ENCODE measurements around the gene GUCY1B1. TPM values are rescaled to one million over a fixed set of nuclear protein-coding genes. Genes with fewer than 3 reads are reported as not detected.

Gene GUCY1B1
- total RNA-seq, 1 donor from 2014 or later = 12.6 TPM

DNA sequence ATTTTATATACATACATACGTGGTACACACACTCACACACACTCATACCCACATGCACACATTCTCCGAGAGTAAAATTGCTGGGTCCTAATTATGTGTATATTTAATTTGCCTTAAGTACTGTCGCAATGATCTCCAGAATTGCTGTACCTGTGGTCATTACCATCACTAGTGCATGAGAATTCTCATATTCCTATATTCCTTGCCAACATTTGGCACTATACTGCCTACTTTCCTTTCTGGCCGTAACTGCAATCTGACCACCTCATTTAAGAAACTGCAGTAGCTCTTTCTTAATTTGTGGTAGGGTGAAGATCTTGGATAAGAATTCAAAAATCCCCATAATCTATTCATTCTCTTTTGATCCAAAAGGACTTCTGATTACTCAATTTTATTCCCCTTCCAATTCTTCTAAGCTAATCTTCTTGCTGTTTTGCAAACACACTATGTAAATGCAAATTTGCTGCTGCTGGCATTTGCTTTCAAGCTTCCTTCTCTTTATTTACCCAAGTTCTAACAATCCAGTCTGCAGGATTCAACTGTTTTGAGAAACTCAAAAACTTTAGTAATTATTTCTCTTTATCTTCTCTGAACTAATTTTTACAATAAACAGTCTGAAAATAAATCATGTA, 62.2 kb downstream of the GUCY1B1 start:
- intact Hi-C loops (cut with micrococcal nuclease) = no loop called here
- no peak for DNase-seq
- Histone ChIP-seq H3K4me1 (no peaks in the 10 kb centered on the region), H3K27ac (replicated peaks) (no peak overlapping the region), H3K9me3 (replicated peaks) (no peaks in the 10 kb centered on the region), H3K36me3 (no peaks in the 10 kb centered on the region), H3K4me3 (no peak overlapping the region), H3K27me3 (ENCODE audit: low read depth) (peaks cover 11% of the 10 kb centered on the region)
- TF ChIP-seq, protein P1, sequence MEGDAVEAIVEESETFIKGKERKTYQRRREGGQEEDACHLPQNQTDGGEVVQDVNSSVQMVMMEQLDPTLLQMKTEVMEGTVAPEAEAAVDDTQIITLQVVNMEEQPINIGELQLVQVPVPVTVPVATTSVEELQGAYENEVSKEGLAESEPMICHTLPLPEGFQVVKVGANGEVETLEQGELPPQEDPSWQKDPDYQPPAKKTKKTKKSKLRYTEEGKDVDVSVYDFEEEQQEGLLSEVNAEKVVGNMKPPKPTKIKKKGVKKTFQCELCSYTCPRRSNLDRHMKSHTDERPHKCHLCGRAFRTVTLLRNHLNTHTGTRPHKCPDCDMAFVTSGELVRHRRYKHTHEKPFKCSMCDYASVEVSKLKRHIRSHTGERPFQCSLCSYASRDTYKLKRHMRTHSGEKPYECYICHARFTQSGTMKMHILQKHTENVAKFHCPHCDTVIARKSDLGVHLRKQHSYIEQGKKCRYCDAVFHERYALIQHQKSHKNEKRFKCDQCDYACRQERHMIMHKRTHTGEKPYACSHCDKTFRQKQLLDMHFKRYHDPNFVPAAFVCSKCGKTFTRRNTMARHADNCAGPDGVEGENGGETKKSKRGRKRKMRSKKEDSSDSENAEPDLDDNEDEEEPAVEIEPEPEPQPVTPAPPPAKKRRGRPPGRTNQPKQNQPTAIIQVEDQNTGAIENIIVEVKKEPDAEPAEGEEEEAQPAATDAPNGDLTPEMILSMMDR (IDR thresholded peaks at IDR 0.05; ENCODE audit: borderline replicate concordance) = no peak

DNA sequence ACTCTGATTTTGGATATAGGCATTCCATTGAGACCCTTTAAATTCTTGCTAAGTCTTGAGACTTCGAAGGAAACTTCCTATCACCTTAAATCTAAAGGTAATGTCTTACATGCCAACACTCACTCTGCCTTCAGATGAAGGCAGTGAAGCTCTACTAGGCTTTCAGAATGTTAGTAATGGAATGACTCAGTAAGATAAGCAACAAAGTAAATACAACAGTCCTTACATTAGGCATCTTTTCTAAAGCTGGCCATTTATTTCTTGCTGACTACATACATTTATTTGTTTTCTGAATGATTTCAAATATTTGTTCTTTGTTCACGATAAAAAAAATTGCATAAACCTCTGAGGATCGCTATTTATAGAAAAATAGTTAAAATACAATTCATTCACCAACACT, 63.8 kb downstream of the GUCY1B1 start:
- Histone ChIP-seq H3K4me3 (no peak overlapping the region), H3K27ac (replicated peaks) (no peak overlapping the region), H3K36me3 (no peaks in the 10 kb centered on the region), H3K9me3 (replicated peaks) (no peaks in the 10 kb centered on the region), H3K27me3 (ENCODE audit: low read depth) (peaks cover 11% of the 10 kb centered on the region), H3K4me1 (no peaks in the 10 kb centered on the region)
- intact Hi-C loops (cut with micrococcal nuclease) = no loop called here
- TF ChIP-seq, protein P1 (IDR thresholded peaks at IDR 0.05; ENCODE audit: borderline replicate concordance) = no peak
- no peak for DNase-seq

DNA sequence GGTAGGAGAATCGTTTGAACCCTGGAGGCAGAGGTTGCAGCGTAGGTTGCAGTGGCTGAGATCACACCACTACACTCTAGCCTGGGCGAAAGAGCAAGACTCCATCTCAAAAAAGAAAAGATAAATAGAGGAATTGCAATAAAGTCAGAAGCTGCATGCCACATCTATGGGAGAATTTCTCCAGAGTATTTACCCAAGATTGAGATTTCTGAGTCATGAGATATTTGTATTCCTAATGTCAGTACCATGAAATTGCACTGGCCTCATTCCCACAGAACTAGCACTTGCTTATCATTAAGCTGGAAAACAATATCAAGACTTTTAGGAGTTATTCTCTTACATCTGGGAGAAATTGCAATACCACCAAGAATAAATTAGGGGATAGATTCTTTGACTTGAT, 69.8 kb downstream of the GUCY1B1 start:
- DNase-seq = no peak
- H3K27me3 ChIP-seq (ENCODE audit: low read depth) = peaks cover 11% of the 10 kb centered on the region
- no peaks in the 10 kb centered on the region for H3K36me3 ChIP-seq
- no peak overlapping the region for H3K4me3 ChIP-seq
- no peaks in the 10 kb centered on the region for H3K9me3 ChIP-seq (replicated peaks)
- TF ChIP-seq, protein P1 (IDR thresholded peaks at IDR 0.05; ENCODE audit: borderline replicate concordance) = no peak
- intact Hi-C loops (cut with micrococcal nuclease) = no loop called here
- H3K4me1 ChIP-seq = peaks cover 4% of the 10 kb centered on the region
- H3K27ac ChIP-seq (replicated peaks) = no peak overlapping the region

DNA sequence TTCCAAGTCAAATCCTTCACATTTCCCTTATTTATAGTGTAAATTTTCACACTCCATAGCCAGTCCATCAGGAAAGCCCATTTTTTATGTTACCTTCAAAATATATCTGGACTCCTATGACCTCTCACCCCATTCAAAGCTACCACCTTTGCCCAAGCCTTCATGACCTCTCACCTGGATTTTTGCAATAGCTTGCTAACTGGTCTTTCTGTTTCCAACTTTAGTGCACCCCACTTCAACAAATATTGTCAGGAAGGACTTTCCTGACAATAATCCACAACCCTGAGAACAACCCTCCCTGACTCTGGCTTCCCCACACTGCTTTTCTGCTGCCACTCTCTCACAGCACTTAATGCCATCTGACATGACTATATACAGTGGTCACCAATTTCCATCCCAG, 73.8 kb downstream of the GUCY1B1 start:
- H3K36me3 ChIP-seq = no peaks in the 10 kb centered on the region
- H3K27me3 ChIP-seq (ENCODE audit: low read depth) = no peaks in the 10 kb centered on the region
- DNase-seq = no peak
- TF ChIP-seq, protein P1 (IDR thresholded peaks at IDR 0.05; ENCODE audit: borderline replicate concordance) = no peak
- no peak overlapping the region for H3K27ac ChIP-seq (replicated peaks)
- no peaks in the 10 kb centered on the region for H3K9me3 ChIP-seq (replicated peaks)
- H3K4me3 ChIP-seq = no peak overlapping the region
- H3K4me1 ChIP-seq = peaks cover 4% of the 10 kb centered on the region
- intact Hi-C loops (cut with micrococcal nuclease) = no loop called here

DNA sequence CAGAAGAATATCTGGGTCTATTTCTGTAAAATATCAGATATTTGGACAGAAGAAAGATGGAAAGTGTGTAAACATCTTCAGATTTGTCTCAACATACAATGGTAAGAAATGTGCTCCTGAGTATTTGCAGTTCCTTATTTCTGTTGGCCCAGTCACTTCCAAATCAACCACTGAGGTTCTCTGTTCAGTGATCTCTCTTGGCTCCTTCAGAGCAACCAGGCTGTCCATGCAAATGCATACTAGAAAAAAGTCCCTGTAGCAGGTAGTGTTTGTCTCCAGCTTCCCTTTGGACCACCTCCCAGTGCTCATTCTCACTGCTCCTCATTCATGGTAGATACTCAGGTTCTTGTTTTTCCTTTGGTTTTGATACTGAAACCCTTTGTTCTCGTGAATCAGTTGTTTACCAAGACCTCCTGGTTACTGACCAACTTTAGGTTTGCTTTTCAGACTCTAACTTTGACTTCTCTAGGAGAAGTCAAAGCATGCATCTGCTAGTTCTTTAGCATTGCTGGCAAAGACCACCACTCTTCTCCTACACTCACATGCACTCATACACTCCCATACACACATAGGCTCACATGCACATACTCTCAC, 78.5 kb downstream of the GUCY1B1 start:
- DNase-seq = no peak
- Histone ChIP-seq H3K4me3 (no peak overlapping the region), H3K36me3 (no peaks in the 10 kb centered on the region), H3K27me3 (ENCODE audit: low read depth) (no peaks in the 10 kb centered on the region), H3K9me3 (replicated peaks) (no peaks in the 10 kb centered on the region), H3K4me1 (peaks cover 4% of the 10 kb centered on the region), H3K27ac (replicated peaks) (no peak overlapping the region)
- TF ChIP-seq, protein P1 (IDR thresholded peaks at IDR 0.05; ENCODE audit: borderline replicate concordance) = no peak
- intact Hi-C loops (cut with micrococcal nuclease) = no loop called here

Data from left ventricle myocardium inferior (tissue), 1 donor.